GM23338 (cell line): ENCODE measurements around the gene ZNF69.
"Not testable (repeated sequence)": the region's sequence is repeated elsewhere in the genome, so short reads cannot be mapped to it uniquely, and the experiment has no call there.

Experiments
- EZH2 ChIP-seq: fragments of 200-600 bp; sonication (generic); IDR thresholded peaks from one replicate; pipeline ENCODE4 v1.8.0; 2017; ENCODE audit warnings: antibody characterized with exemption, mild to moderate bottlenecking, low read depth; ENCODE audit not compliant: unreplicated experiment
- EZH2phosphoT487 ChIP-seq: fragments of 200-600 bp; sonication (generic); IDR thresholded peaks from one replicate; pipeline ENCODE4 v1.8.1; 2018; ENCODE audit warnings: antibody characterized with exemption; ENCODE audit not compliant: unreplicated experiment
- JUNB ChIP-seq: IDR thresholded peaks from one replicate; pipeline ENCODE4 v1.6.1; 2016; ENCODE audit warnings: antibody characterized with exemption; ENCODE audit not compliant: unreplicated experiment
- NANOG ChIP-seq: IDR thresholded peaks from 2 replicates; pipeline ENCODE4 v1.6.1; 2016; ENCODE audit warnings: antibody characterized with exemption, borderline replicate concordance
- POLR2AphosphoS5 ChIP-seq: IDR thresholded peaks from 2 replicates; pipeline ENCODE4 v1.6.1; 2016; ENCODE audit warnings: antibody characterized with exemption, low read depth
- STAT1 ChIP-seq: IDR thresholded peaks from one replicate; pipeline ENCODE4 v1.6.1; 2016; ENCODE audit warnings: antibody characterized with exemption; ENCODE audit not compliant: unreplicated experiment
- ZNF114 ChIP-seq: fragments of 250-450 bp; sonication (Bioruptor Pico); IDR thresholded peaks from 2 replicates; pipeline ENCODE4 v1.5.0; 2020; ENCODE audit warnings: mild to moderate bottlenecking, moderate library complexity
- ZNF331 ChIP-seq: fragments of 250-450 bp; sonication (Bioruptor Pico); IDR thresholded peaks from 2 replicates; pipeline ENCODE4 v1.5.0; 2020; ENCODE audit warnings: low read depth, mild to moderate bottlenecking, moderate library complexity
- TF ChIP-seq, protein P1 (sequence below): IDR thresholded peaks from 2 replicates; pipeline ENCODE4 v1.6.1; 2016; ENCODE audit warnings: antibody characterized with exemption
- TF ChIP-seq, protein P2 (sequence below), 2 experiments: fragments of 200-600 bp in 1 of 2; sonication (generic) in 1 of 2; conservative IDR thresholded peaks; 2 replicates each; pipeline versions ENCODE4 v1.5.1 to v1.6.1; 2016 to 2017; ENCODE audit warnings: antibody characterized with exemption in 2 of 2, low read depth in 2 of 2, mild to moderate bottlenecking in 2 of 2, moderate library complexity in 1 of 2
- TF ChIP-seq, protein P3 (sequence below): IDR thresholded peaks from one replicate; pipeline ENCODE4 v1.6.1; 2018; ENCODE audit warnings: antibody characterized with exemption; ENCODE audit not compliant: unreplicated experiment
- TF ChIP-seq, protein P4 (sequence below): fragments of 250-450 bp; sonication (Bioruptor Pico); IDR thresholded peaks from 2 replicates; pipeline ENCODE4 v1.5.0; 2020; ENCODE audit warnings: mild to moderate bottlenecking, moderate library complexity

DNA sequence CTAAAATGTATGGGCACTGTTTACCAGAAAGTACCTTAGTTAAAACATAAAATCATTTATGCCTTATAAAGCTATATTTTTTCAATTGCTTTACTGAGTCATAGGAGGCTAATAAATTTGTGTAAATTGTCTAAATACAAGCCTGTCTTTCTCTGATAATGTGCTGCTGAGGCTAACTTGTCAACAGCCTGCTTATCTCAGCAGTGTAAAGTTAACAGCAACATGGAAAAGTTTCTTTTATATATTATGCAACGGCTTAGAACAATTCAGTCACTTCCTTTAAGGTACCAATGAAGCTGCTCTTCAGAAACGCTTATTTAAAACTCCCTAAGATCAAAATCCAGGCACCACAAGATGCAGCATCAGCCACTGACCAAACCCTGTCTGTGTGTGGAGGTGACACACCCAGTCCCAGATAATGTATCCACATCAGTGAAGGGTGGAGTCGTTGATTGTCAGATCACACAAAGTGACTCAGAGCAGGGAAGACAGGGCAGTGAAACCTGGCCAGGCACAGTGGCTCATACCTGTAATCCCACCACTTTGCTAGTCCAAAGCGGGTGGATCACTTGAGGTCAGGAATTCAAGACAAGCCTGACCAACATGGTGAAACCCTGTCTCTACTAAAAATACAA lies 27.0 kb downstream of the ZNF69 start:
- TF ChIP-seq, protein P1, sequence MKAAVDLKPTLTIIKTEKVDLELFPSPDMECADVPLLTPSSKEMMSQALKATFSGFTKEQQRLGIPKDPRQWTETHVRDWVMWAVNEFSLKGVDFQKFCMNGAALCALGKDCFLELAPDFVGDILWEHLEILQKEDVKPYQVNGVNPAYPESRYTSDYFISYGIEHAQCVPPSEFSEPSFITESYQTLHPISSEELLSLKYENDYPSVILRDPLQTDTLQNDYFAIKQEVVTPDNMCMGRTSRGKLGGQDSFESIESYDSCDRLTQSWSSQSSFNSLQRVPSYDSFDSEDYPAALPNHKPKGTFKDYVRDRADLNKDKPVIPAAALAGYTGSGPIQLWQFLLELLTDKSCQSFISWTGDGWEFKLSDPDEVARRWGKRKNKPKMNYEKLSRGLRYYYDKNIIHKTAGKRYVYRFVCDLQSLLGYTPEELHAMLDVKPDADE: not testable (repeated sequence)
- TF ChIP-seq, protein P2, sequence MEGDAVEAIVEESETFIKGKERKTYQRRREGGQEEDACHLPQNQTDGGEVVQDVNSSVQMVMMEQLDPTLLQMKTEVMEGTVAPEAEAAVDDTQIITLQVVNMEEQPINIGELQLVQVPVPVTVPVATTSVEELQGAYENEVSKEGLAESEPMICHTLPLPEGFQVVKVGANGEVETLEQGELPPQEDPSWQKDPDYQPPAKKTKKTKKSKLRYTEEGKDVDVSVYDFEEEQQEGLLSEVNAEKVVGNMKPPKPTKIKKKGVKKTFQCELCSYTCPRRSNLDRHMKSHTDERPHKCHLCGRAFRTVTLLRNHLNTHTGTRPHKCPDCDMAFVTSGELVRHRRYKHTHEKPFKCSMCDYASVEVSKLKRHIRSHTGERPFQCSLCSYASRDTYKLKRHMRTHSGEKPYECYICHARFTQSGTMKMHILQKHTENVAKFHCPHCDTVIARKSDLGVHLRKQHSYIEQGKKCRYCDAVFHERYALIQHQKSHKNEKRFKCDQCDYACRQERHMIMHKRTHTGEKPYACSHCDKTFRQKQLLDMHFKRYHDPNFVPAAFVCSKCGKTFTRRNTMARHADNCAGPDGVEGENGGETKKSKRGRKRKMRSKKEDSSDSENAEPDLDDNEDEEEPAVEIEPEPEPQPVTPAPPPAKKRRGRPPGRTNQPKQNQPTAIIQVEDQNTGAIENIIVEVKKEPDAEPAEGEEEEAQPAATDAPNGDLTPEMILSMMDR (conservative IDR thresholded peaks at IDR 0.05; ENCODE audit: low read depth in 2 of 2): not testable (repeated sequence)
- TF ChIP-seq, protein P3, sequence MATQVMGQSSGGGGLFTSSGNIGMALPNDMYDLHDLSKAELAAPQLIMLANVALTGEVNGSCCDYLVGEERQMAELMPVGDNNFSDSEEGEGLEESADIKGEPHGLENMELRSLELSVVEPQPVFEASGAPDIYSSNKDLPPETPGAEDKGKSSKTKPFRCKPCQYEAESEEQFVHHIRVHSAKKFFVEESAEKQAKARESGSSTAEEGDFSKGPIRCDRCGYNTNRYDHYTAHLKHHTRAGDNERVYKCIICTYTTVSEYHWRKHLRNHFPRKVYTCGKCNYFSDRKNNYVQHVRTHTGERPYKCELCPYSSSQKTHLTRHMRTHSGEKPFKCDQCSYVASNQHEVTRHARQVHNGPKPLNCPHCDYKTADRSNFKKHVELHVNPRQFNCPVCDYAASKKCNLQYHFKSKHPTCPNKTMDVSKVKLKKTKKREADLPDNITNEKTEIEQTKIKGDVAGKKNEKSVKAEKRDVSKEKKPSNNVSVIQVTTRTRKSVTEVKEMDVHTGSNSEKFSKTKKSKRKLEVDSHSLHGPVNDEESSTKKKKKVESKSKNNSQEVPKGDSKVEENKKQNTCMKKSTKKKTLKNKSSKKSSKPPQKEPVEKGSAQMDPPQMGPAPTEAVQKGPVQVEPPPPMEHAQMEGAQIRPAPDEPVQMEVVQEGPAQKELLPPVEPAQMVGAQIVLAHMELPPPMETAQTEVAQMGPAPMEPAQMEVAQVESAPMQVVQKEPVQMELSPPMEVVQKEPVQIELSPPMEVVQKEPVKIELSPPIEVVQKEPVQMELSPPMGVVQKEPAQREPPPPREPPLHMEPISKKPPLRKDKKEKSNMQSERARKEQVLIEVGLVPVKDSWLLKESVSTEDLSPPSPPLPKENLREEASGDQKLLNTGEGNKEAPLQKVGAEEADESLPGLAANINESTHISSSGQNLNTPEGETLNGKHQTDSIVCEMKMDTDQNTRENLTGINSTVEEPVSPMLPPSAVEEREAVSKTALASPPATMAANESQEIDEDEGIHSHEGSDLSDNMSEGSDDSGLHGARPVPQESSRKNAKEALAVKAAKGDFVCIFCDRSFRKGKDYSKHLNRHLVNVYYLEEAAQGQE: not testable (repeated sequence)
- not testable (repeated sequence) for TF ChIP-seq EZH2phosphoT487; POLR2AphosphoS5; EZH2; ZNF114; JUNB; ZNF331 (CRISPR knock-in tag); NANOG; STAT1
- TF ChIP-seq, protein P4, sequence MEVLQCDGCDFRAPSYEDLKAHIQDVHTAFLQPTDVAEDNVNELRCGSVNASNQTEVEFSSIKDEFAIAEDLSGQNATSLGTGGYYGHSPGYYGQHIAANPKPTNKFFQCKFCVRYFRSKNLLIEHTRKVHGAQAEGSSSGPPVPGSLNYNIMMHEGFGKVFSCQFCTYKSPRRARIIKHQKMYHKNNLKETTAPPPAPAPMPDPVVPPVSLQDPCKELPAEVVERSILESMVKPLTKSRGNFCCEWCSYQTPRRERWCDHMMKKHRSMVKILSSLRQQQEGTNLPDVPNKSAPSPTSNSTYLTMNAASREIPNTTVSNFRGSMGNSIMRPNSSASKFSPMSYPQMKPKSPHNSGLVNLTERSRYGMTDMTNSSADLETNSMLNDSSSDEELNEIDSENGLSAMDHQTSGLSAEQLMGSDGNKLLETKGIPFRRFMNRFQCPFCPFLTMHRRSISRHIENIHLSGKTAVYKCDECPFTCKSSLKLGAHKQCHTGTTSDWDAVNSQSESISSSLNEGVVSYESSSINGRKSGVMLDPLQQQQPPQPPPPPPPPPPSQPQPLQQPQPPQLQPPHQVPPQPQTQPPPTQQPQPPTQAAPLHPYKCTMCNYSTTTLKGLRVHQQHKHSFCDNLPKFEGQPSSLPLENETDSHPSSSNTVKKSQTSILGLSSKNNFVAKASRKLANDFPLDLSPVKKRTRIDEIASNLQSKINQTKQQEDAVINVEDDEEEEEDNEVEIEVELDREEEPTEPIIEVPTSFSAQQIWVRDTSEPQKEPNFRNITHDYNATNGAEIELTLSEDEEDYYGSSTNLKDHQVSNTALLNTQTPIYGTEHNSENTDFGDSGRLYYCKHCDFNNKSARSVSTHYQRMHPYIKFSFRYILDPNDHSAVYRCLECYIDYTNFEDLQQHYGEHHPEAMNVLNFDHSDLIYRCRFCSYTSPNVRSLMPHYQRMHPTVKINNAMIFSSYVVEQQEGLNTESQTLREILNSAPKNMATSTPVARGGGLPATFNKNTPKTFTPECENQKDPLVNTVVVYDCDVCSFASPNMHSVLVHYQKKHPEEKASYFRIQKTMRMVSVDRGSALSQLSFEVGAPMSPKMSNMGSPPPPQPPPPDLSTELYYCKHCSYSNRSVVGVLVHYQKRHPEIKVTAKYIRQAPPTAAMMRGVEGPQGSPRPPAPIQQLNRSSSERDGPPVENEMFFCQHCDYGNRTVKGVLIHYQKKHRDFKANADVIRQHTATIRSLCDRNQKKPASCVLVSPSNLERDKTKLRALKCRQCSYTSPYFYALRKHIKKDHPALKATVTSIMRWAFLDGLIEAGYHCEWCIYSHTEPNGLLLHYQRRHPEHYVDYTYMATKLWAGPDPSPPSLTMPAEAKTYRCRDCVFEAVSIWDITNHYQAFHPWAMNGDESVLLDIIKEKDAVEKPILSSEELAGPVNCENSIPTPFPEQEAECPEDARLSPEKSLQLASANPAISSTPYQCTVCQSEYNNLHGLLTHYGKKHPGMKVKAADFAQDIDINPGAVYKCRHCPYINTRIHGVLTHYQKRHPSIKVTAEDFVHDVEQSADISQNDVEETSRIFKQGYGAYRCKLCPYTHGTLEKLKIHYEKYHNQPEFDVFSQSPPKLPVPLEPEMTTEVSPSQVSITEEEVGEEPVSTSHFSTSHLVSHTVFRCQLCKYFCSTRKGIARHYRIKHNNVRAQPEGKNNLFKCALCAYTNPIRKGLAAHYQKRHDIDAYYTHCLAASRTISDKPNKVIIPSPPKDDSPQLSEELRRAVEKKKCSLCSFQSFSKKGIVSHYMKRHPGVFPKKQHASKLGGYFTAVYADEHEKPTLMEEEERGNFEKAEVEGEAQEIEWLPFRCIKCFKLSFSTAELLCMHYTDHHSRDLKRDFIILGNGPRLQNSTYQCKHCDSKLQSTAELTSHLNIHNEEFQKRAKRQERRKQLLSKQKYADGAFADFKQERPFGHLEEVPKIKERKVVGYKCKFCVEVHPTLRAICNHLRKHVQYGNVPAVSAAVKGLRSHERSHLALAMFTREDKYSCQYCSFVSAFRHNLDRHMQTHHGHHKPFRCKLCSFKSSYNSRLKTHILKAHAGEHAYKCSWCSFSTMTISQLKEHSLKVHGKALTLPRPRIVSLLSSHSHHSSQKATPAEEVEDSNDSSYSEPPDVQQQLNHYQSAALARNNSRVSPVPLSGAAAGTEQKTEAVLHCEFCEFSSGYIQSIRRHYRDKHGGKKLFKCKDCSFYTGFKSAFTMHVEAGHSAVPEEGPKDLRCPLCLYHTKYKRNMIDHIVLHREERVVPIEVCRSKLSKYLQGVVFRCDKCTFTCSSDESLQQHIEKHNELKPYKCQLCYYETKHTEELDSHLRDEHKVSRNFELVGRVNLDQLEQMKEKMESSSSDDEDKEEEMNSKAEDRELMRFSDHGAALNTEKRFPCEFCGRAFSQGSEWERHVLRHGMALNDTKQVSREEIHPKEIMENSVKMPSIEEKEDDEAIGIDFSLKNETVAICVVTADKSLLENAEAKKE (CRISPR knock-in tag): not testable (repeated sequence)
